Measurements from ENCODE around the gene MAN2C1.
"Not testable (repeated sequence)": the region's sequence is repeated elsewhere in the genome, so short reads cannot be mapped to it uniquely, and the experiment has no call there.

Gene MAN2C1

GRCh38 chr15:75338661-75339240 lies 29.7 kb downstream of the MAN2C1 start:
- H3K27me3 ChIP-seq (ENCODE audit: low read depth, low read length) = no peaks in the 10 kb centered on the region
- H3K36me3 ChIP-seq (ENCODE audit: control insufficient read depth in 1 of 2, insufficient read depth in 2 of 2, low read length in 2 of 2) = peaks cover 0 to 14% of the 10 kb centered on the region in 2 donors
- H3K27ac ChIP-seq (ENCODE audit: low read length) = no peak overlapping the region
- no peaks in the 10 kb centered on the region for H3K9me3 ChIP-seq (ENCODE audit: control insufficient read depth in 1 of 2, low read length in 2 of 2)
- H3K4me3 ChIP-seq (ENCODE audit: low read depth in 1 of 2, low read length in 2 of 2) = no peak overlapping the region
- peaks cover 0 to 8% of the 10 kb centered on the region in 2 donors for H3K4me1 ChIP-seq (ENCODE audit: control insufficient read depth in 1 of 2, insufficient read depth in 2 of 2, low read length in 2 of 2)

GRCh38 chr15:75335705-75336355 lies 32.6 kb downstream of the MAN2C1 start, which contains the start of gene COMMD4:
COMMD4 (plus strand) TSS chr15:75336063; CDS start chr15:75336090, 27 bp downstream.
- peaks cover 0 to 14% of the 10 kb centered on the region in 2 donors for H3K36me3 ChIP-seq (ENCODE audit: control insufficient read depth in 1 of 2, insufficient read depth in 2 of 2, low read length in 2 of 2)
- no peaks in the 10 kb centered on the region for H3K27me3 ChIP-seq (ENCODE audit: low read depth, low read length)
- peak within 1 kb of the TSS; percentile 76 to 85 for H3K4me3 ChIP-seq (ENCODE audit: low read depth in 1 of 2, low read length in 2 of 2)
- H3K4me1 ChIP-seq (ENCODE audit: control insufficient read depth in 1 of 2, insufficient read depth in 2 of 2, low read length in 2 of 2) = peaks cover 0 to 8% of the 10 kb centered on the region in 2 donors
- peak within 1 kb of the TSS; percentile 27 for H3K27ac ChIP-seq (ENCODE audit: low read length)
- H3K9me3 ChIP-seq (ENCODE audit: control insufficient read depth in 1 of 2, low read length in 2 of 2) = no peaks in the 10 kb centered on the region

- Histone ChIP-seq H3K36me3 (ENCODE audit: control insufficient read depth in 1 of 2, insufficient read depth in 2 of 2, low read length in 2 of 2) (peaks cover 0 to 14% of the 10 kb centered on the region in 2 donors), H3K4me3 (ENCODE audit: low read depth in 1 of 2, low read length in 2 of 2) (peak overlapping the region; percentile 76 to 85), H3K27me3 (ENCODE audit: low read depth, low read length) (no peaks in the 10 kb centered on the region), H3K9me3 (ENCODE audit: control insufficient read depth in 1 of 2, low read length in 2 of 2) (no peaks in the 10 kb centered on the region), H3K27ac (ENCODE audit: low read length) (no peak overlapping the region), H3K4me1 (ENCODE audit: control insufficient read depth in 1 of 2, insufficient read depth in 2 of 2, low read length in 2 of 2) (peaks cover 0 to 8% of the 10 kb centered on the region in 2 donors)
Observed at GRCh38 chr15:75335313-75335704, 33.1 kb downstream of the MAN2C1 start.

GRCh38 chr15:75333654-75334419 lies 34.6 kb downstream of the MAN2C1 start:
- H3K4me1 ChIP-seq (ENCODE audit: control insufficient read depth in 1 of 2, insufficient read depth in 2 of 2, low read length in 2 of 2); H3K9me3 ChIP-seq (ENCODE audit: control insufficient read depth in 1 of 2, low read length in 2 of 2): not testable (repeated sequence)

GRCh38 chr15:75332093-75332492 lies 36.3 kb downstream of the MAN2C1 start:
- H3K36me3 ChIP-seq (ENCODE audit: control insufficient read depth in 1 of 2, insufficient read depth in 2 of 2, low read length in 2 of 2); H3K4me1 ChIP-seq (ENCODE audit: control insufficient read depth in 1 of 2, insufficient read depth in 2 of 2, low read length in 2 of 2); H3K4me3 ChIP-seq (ENCODE audit: low read depth in 1 of 2, low read length in 2 of 2); H3K27me3 ChIP-seq (ENCODE audit: low read depth, low read length); H3K9me3 ChIP-seq (ENCODE audit: control insufficient read depth in 1 of 2, low read length in 2 of 2); H3K27ac ChIP-seq (ENCODE audit: low read length): not testable (repeated sequence)

More at GRCh38 chr15:75333654-75334419, 34.6 kb downstream of the MAN2C1 start:
- H3K36me3 ChIP-seq (ENCODE audit: control insufficient read depth in 1 of 2, insufficient read depth in 2 of 2, low read length in 2 of 2); H3K27me3 ChIP-seq (ENCODE audit: low read depth, low read length); H3K27ac ChIP-seq (ENCODE audit: low read length); H3K4me3 ChIP-seq (ENCODE audit: low read depth in 1 of 2, low read length in 2 of 2): not testable (repeated sequence)

GRCh38 chr15:75329571-75329970 lies 38.8 kb downstream of the MAN2C1 start:
- Histone ChIP-seq H3K27ac (ENCODE audit: low read length) (no peak overlapping the region), H3K4me1 (ENCODE audit: control insufficient read depth in 1 of 2, insufficient read depth in 2 of 2, low read length in 2 of 2) (no peaks in the 10 kb centered on the region), H3K27me3 (ENCODE audit: low read depth, low read length) (no peaks in the 10 kb centered on the region), H3K4me3 (ENCODE audit: low read depth in 1 of 2, low read length in 2 of 2) (no peak overlapping the region), H3K9me3 (ENCODE audit: control insufficient read depth in 1 of 2, low read length in 2 of 2) (no peaks in the 10 kb centered on the region), H3K36me3 (ENCODE audit: control insufficient read depth in 1 of 2, insufficient read depth in 2 of 2, low read length in 2 of 2) (no peaks in the 10 kb centered on the region)

- Histone ChIP-seq H3K4me3 (ENCODE audit: low read depth in 1 of 2, low read length in 2 of 2) (no peak overlapping the region), H3K4me1 (ENCODE audit: control insufficient read depth in 1 of 2, insufficient read depth in 2 of 2, low read length in 2 of 2) (no peaks in the 10 kb centered on the region), H3K36me3 (ENCODE audit: control insufficient read depth in 1 of 2, insufficient read depth in 2 of 2, low read length in 2 of 2) (no peaks in the 10 kb centered on the region), H3K27me3 (ENCODE audit: low read depth, low read length) (no peaks in the 10 kb centered on the region), H3K27ac (ENCODE audit: low read length) (no peak overlapping the region), H3K9me3 (ENCODE audit: control insufficient read depth in 1 of 2, low read length in 2 of 2) (no peaks in the 10 kb centered on the region)
Observed at GRCh38 chr15:75328493-75329314, 39.7 kb downstream of the MAN2C1 start.

GRCh38 chr15:75327491-75327890 lies 40.9 kb downstream of the MAN2C1 start:
- Histone ChIP-seq H3K27ac (ENCODE audit: low read length) (no peak overlapping the region), H3K4me1 (ENCODE audit: control insufficient read depth in 1 of 2, insufficient read depth in 2 of 2, low read length in 2 of 2) (no peaks in the 10 kb centered on the region)

GRCh38 chr15:75327005-75327404 lies 41.4 kb downstream of the MAN2C1 start:
- Histone ChIP-seq H3K36me3 (ENCODE audit: control insufficient read depth in 1 of 2, insufficient read depth in 2 of 2, low read length in 2 of 2) (no peaks in the 10 kb centered on the region), H3K9me3 (ENCODE audit: control insufficient read depth in 1 of 2, low read length in 2 of 2) (no peaks in the 10 kb centered on the region), H3K27ac (ENCODE audit: low read length) (no peak overlapping the region), H3K4me3 (ENCODE audit: low read depth in 1 of 2, low read length in 2 of 2) (no peak overlapping the region), H3K27me3 (ENCODE audit: low read depth, low read length) (no peaks in the 10 kb centered on the region), H3K4me1 (ENCODE audit: control insufficient read depth in 1 of 2, insufficient read depth in 2 of 2, low read length in 2 of 2) (no peaks in the 10 kb centered on the region)

More at GRCh38 chr15:75327491-75327890, 40.9 kb downstream of the MAN2C1 start:
- no peaks in the 10 kb centered on the region for H3K9me3 ChIP-seq (ENCODE audit: control insufficient read depth in 1 of 2, low read length in 2 of 2)
- H3K27me3 ChIP-seq (ENCODE audit: low read depth, low read length) = no peaks in the 10 kb centered on the region
- H3K36me3 ChIP-seq (ENCODE audit: control insufficient read depth in 1 of 2, insufficient read depth in 2 of 2, low read length in 2 of 2) = no peaks in the 10 kb centered on the region
- H3K4me3 ChIP-seq (ENCODE audit: low read depth in 1 of 2, low read length in 2 of 2) = no peak overlapping the region

- Histone ChIP-seq H3K27me3 (ENCODE audit: low read depth, low read length) (no peaks in the 10 kb centered on the region), H3K27ac (ENCODE audit: low read length) (no peak overlapping the region), H3K36me3 (ENCODE audit: control insufficient read depth in 1 of 2, insufficient read depth in 2 of 2, low read length in 2 of 2) (no peaks in the 10 kb centered on the region), H3K4me1 (ENCODE audit: control insufficient read depth in 1 of 2, insufficient read depth in 2 of 2, low read length in 2 of 2) (no peaks in the 10 kb centered on the region), H3K9me3 (ENCODE audit: control insufficient read depth in 1 of 2, low read length in 2 of 2) (no peaks in the 10 kb centered on the region), H3K4me3 (ENCODE audit: low read depth in 1 of 2, low read length in 2 of 2) (no peak overlapping the region)
Observed at GRCh38 chr15:75325922-75326321, 42.5 kb downstream of the MAN2C1 start.

GRCh38 chr15:75321711-75322110 lies 46.7 kb downstream of the MAN2C1 start:
- Histone ChIP-seq H3K4me3 (ENCODE audit: low read depth in 1 of 2, low read length in 2 of 2) (no peak overlapping the region), H3K27ac (ENCODE audit: low read length) (no peak overlapping the region), H3K9me3 (ENCODE audit: control insufficient read depth in 1 of 2, low read length in 2 of 2) (no peaks in the 10 kb centered on the region), H3K4me1 (ENCODE audit: control insufficient read depth in 1 of 2, insufficient read depth in 2 of 2, low read length in 2 of 2) (no peaks in the 10 kb centered on the region), H3K36me3 (ENCODE audit: control insufficient read depth in 1 of 2, insufficient read depth in 2 of 2, low read length in 2 of 2) (no peaks in the 10 kb centered on the region), H3K27me3 (ENCODE audit: low read depth, low read length) (no peaks in the 10 kb centered on the region)

All from muscle layer of duodenum (tissue), 2 donors.